ENCODE measurements around the gene C16orf78.

DNA sequence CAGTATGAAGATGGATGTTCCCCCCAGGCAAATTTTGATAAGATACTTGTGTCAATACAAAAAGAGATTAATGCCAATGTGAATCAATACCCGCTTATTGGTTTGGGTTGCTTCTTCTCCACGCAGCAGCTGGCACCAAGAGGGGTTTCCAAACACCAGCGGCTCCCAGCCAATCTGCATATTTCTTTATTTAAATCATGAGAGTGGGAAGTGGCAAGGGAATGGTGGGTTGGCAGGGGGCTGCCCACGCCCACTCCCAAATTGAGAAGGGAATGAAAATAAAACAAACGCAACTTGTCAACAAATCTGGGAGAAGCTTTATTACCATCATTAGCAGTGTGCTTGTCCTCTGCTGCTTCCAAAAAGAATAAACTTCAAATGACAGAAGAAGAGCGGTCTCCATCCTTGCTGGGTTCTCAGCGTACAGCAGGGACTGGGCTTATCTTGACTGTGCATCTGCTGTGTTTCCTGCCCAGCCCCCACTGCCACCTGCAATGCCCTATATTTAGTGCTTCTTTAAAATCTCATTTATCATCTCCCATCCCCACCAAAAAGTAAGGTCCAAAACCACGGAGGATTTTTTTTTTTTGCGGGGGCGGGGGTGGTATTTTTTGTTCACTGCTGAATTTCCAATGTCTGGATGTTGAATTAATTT, 34.9 kb upstream of the C16orf78 start:
- TF ChIP-seq, protein P1, sequence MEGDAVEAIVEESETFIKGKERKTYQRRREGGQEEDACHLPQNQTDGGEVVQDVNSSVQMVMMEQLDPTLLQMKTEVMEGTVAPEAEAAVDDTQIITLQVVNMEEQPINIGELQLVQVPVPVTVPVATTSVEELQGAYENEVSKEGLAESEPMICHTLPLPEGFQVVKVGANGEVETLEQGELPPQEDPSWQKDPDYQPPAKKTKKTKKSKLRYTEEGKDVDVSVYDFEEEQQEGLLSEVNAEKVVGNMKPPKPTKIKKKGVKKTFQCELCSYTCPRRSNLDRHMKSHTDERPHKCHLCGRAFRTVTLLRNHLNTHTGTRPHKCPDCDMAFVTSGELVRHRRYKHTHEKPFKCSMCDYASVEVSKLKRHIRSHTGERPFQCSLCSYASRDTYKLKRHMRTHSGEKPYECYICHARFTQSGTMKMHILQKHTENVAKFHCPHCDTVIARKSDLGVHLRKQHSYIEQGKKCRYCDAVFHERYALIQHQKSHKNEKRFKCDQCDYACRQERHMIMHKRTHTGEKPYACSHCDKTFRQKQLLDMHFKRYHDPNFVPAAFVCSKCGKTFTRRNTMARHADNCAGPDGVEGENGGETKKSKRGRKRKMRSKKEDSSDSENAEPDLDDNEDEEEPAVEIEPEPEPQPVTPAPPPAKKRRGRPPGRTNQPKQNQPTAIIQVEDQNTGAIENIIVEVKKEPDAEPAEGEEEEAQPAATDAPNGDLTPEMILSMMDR (conservative IDR thresholded peaks at IDR 0.05) = no peak
- no peak for TF ChIP-seq EZH2 (IDR thresholded peaks at IDR 0.05; ENCODE audit: low read depth)

Measured in PC-9 (cell line).